ENCODE results near the gene PHOSPHO2.
A peak's percentile ranks its signal among the peaks of the same experiment; 100 is the strongest.

GRCh38 chr2:169716238-169716886 lies 22.1 kb downstream of the PHOSPHO2 start:
- TF ChIP-seq TBL1XR1 (IDR thresholded peaks at IDR 0.05; ENCODE audit: low read length in 2 of 2) (no peak), ZFX (CRISPR knock-in tag; IDR thresholded peaks at IDR 0.05) (no peak), ZNF347 (CRISPR knock-in tag; IDR thresholded peaks at IDR 0.05; ENCODE audit: low read depth) (no peak), MYBL2 (IDR thresholded peaks at IDR 0.05; ENCODE audit: low read depth) (no peak), MYBL2 (CRISPR knock-in tag; IDR thresholded peaks at IDR 0.05; ENCODE audit: borderline replicate concordance) (no peak), FOXM1 (IDR thresholded peaks at IDR 0.05; ENCODE audit: low read depth) (no peak), FOXM1 (CRISPR knock-in tag; IDR thresholded peaks at IDR 0.05; ENCODE audit: low read depth) (no peak), ZNF830 (CRISPR knock-in tag; IDR thresholded peaks at IDR 0.05) (no peak), CTCF (IDR thresholded peaks at IDR 0.05 in 2 of 3, conservative IDR thresholded peaks at IDR 0.05 in 1 of 3; ENCODE audit: insufficient read depth in 2 of 3, low read depth in 1 of 3, low read length in 3 of 3) (no peak), GABPA (tag; conservative IDR thresholded peaks at IDR 0.05; ENCODE audit: low read depth) (no peak), HDAC6 (IDR thresholded peaks at IDR 0.05; ENCODE audit: low read depth, low read length) (no peak), DPF2 (IDR thresholded peaks at IDR 0.05) (peak; percentile 15), MAX (CRISPR knock-in tag; IDR thresholded peaks at IDR 0.05) (peak; percentile 46; the same call in 1 of the 2 replicates), ZBTB7A (IDR thresholded peaks at IDR 0.05; ENCODE audit: borderline replicate concordance, control insufficient read depth, low read depth, low read length) (peak; percentile 10; the same call in 1 of the 2 replicates), ZNF589 (CRISPR knock-in tag; IDR thresholded peaks at IDR 0.05; ENCODE audit: low read depth) (0 out of 2 replicates have a peak, but pooled peaks have one; percentile 14), TBP (optimal IDR thresholded peaks at IDR 0.05; ENCODE audit: low read depth, low read length) (no peak)
